ENCODE measurements around the gene SEC14L5.

The SEC14L5 gene

DNA sequence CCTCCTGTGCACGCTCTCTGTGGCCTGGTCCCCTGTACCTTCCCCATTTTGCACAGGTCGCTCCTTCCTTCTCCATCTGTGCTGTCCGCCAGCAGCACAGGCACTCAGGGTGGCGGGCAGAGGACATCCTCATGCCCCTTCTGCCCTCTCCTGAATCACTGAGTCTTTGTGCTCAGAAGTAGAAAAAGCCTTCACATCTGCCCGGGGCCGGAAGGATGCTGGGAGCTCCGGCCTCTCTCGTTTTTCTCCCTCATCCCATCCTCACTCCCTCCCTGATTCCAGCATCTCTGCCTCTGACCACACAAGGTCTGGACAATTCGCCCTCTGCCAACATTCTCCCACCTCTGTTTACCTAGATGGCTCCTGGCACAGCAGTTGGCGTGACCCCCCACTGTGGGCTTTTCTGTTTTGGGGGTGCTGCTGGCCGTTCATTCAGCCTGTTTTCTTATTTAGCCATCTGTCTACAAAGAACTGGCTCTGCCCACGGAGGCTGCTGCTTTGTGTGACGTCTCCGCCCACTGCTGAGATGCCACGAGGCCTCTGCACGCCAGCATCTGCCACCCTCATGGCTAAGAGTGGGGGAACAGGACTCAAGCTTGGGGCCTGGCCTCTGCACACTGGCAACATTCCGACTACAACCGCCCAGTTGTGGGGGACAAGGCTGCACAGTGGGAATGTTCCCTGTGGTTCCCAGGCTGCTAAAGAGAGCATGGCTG is 36.7 kb downstream of the SEC14L5 start:
- H3K4me3 ChIP-seq (replicated peaks in 1 of 2; ENCODE audit: low read depth in 2 of 2, low read length in 2 of 2), result no peak overlapping the region
- no peak for TF ChIP-seq CTCF (IDR thresholded peaks at IDR 0.05; ENCODE audit: low read depth, low read length)
- DNase-seq (ENCODE audit: low read depth in 2 of 2), result no peak

GRCh38 chr16:5000573-5001001 is 42.5 kb downstream of the SEC14L5 start:
- no peak for TF ChIP-seq CTCF (IDR thresholded peaks at IDR 0.05; ENCODE audit: low read depth, low read length)
- no peak overlapping the region for H3K4me3 ChIP-seq (replicated peaks in 1 of 2; ENCODE audit: low read depth in 2 of 2, low read length in 2 of 2)
- no peak for DNase-seq (ENCODE audit: low read depth in 2 of 2)

GRCh38 chr16:5001571-5001970 is 43.4 kb downstream of the SEC14L5 start:
- TF ChIP-seq CTCF (IDR thresholded peaks at IDR 0.05; ENCODE audit: low read depth, low read length), result no peak
- no peak for DNase-seq (ENCODE audit: low read depth in 2 of 2)
- H3K4me3 ChIP-seq (replicated peaks in 1 of 2; ENCODE audit: low read depth in 2 of 2, low read length in 2 of 2), result no peak overlapping the region

GRCh38 chr16:5001986-5002385 is 43.9 kb downstream of the SEC14L5 start:
- H3K4me3 ChIP-seq (replicated peaks in 1 of 2; ENCODE audit: low read depth in 2 of 2, low read length in 2 of 2), result no peak overlapping the region
- no peak for DNase-seq (ENCODE audit: low read depth in 2 of 2)
- TF ChIP-seq CTCF (IDR thresholded peaks at IDR 0.05; ENCODE audit: low read depth, low read length), result no peak

DNA sequence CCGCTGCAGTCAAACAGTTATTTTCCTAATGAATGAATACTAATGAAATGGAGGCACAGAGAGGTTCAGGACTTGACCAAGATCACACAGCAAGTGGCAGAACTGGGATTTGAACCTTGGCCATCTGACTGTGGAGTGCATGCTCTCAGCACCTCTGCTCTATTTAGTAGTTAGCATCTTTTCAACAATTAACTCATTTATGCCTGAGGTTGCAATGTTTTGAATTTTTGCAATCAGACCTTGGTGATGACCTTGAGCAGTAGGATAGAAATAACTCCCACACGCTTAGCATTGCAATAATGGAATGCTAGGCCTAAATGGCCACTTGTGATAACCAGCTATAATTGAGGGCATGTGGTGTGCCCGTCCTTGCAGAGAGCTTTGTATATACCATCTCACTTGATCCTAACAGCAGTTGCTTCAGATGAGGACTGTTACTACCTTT is 44.6 kb downstream of the SEC14L5 start:
- no peak for TF ChIP-seq CTCF (IDR thresholded peaks at IDR 0.05; ENCODE audit: low read depth, low read length)
- H3K4me3 ChIP-seq (replicated peaks in 1 of 2; ENCODE audit: low read depth in 2 of 2, low read length in 2 of 2), result no peak overlapping the region
- no peak for DNase-seq (ENCODE audit: low read depth in 2 of 2)

DNA sequence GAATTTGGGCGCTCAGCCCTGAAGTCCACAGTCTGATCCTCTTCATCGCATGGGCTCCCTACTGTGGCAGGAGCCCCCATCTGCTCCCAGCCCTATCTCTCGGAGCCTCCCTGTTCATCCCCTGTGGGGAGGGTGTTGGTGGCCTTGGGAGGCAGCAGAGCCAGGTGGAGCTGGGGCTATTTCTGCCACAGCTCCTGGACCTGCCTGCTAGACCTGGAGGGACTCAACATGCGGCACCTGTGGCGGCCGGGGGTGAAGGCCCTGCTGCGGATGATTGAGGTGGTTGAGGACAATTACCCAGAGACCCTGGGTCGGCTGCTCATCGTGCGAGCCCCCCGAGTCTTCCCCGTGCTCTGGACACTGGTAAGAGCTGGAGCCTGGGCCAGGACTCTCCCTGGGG is 45.1 kb downstream of the SEC14L5 start:
- no peak overlapping the region for H3K4me3 ChIP-seq (replicated peaks in 1 of 2; ENCODE audit: low read depth in 2 of 2, low read length in 2 of 2)
- TF ChIP-seq CTCF (IDR thresholded peaks at IDR 0.05; ENCODE audit: low read depth, low read length), result no peak
- no peak for DNase-seq (ENCODE audit: low read depth in 2 of 2)

DNA sequence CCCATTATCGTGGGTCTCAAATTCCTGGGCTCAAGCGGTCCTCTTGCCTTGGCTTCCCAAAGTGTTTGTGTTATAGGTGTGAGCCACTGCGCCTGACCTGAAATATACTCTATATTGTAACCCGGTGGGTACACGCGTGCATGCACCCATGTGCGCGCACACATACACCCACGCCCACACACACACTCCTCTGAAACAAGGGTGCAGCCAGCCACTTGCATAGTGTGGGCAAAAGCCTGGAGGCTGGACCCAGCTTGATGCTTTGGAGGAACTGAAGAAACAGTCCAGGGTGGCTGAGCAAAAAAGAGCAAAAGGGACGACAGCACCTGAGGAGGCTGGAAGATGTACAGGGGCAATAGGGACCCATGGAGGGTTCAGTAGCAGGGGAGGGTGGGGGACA is 45.7 kb downstream of the SEC14L5 start:
- no peak for DNase-seq (ENCODE audit: low read depth in 2 of 2)
- H3K4me3 ChIP-seq (replicated peaks in 1 of 2; ENCODE audit: low read depth in 2 of 2, low read length in 2 of 2), result no peak overlapping the region
- TF ChIP-seq CTCF (IDR thresholded peaks at IDR 0.05; ENCODE audit: low read depth, low read length), result no peak
